ENCODE results near the gene DNAJC21. TPM values are rescaled to one million over a fixed set of nuclear protein-coding genes. Genes with fewer than 3 reads are reported as not detected.

Gene DNAJC21
- total RNA-seq, 4 donors from 2014 or later = 26.2 to 38.9 (median 30.1) TPM

DNA sequence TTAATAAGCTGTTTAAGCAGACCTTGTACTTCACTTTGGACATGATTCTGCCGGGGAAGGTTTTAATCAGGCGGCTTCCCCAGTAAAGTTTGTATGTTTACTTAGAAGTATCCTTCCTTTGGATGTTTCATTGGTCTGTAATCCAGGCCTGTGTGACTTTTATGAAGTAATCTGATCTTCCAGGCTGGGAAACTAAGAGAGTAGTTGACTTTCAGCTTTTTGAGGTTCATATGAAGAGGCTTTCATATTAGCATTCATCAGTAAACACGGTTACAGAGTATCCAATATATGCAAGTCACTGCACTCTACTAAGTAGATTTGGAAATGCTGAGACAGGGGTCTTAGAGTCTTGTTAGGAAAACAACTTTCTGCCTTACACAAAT is 1.1 kb downstream of the DNAJC21 start:
- ATAC-seq (ENCODE audit: low FRiP score) = no peak
- no peak for DNase-seq (ENCODE audit: low spot score)
- TF ChIP-seq, protein P1, sequence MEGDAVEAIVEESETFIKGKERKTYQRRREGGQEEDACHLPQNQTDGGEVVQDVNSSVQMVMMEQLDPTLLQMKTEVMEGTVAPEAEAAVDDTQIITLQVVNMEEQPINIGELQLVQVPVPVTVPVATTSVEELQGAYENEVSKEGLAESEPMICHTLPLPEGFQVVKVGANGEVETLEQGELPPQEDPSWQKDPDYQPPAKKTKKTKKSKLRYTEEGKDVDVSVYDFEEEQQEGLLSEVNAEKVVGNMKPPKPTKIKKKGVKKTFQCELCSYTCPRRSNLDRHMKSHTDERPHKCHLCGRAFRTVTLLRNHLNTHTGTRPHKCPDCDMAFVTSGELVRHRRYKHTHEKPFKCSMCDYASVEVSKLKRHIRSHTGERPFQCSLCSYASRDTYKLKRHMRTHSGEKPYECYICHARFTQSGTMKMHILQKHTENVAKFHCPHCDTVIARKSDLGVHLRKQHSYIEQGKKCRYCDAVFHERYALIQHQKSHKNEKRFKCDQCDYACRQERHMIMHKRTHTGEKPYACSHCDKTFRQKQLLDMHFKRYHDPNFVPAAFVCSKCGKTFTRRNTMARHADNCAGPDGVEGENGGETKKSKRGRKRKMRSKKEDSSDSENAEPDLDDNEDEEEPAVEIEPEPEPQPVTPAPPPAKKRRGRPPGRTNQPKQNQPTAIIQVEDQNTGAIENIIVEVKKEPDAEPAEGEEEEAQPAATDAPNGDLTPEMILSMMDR (IDR thresholded peaks at IDR 0.05) = no peak

DNA sequence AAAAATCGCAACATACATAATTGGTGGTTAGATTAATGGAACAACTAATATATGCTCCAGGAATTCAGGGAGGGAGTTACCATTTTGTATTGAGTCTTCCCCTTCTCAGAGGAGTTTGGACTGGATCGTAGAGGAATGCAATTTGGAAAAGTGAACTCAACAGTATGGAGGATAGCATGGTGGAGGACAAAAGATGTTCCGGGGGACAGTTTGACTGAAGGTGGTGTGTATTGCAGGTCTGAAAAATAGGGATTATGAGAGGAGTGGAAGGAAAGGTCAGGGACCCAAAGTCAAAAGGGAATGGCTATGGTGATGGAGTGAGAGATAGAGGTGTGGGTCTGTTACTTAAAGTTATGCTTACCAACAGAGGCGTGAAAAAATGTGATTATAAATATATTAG is 1.5 kb downstream of the DNAJC21 start:
- TF ChIP-seq, protein P1 (IDR thresholded peaks at IDR 0.05) = no peak
- DNase-seq (ENCODE audit: low spot score) = no peak
- ATAC-seq (ENCODE audit: low FRiP score) = no peak

DNA sequence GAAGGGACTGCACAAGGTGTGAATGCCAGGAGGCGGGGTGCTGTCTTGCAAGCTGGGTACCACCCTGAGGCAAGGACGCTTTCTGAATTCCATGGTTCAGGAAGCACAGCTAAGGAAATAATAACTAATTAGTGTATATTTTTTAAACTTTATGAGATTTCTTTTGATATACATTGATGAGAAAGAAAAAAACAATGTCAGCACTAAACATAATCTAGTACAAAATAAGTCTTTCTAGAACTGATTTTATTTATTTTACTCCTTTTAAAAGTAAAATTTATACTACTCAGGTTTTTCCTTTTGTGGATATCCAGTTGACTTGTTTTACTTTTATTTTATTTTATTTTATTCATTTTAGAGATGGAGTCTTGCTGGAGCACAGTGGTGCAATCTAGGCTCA is 3.6 kb downstream of the DNAJC21 start:
- TF ChIP-seq, protein P1 (IDR thresholded peaks at IDR 0.05) = no peak
- no peak for ATAC-seq (ENCODE audit: low FRiP score)
- no peak for DNase-seq (ENCODE audit: low spot score)

DNA sequence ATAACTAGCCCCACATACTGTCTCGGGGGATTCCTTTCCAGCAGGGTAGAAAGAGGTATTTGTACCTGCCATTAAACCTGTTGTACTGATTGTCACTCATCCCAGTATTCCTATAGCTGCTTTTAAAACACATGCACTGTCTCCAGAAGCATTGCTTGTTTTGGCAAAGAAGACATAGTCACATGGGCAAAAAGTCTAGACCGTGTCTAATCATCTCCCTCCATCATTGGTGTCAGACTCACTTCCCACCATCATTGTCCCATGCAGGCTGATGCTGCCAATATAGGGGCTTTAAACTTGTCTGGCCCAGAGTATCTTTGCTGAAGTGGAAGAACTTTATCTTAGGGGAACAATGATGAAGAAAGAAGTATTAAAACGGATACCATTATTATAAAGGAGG is 12.6 kb downstream of the DNAJC21 start:
- DNase-seq (ENCODE audit: low spot score) (no peak), ATAC-seq (ENCODE audit: low FRiP score) (no peak)
- TF ChIP-seq, protein P1 (IDR thresholded peaks at IDR 0.05) = no peak

DNA sequence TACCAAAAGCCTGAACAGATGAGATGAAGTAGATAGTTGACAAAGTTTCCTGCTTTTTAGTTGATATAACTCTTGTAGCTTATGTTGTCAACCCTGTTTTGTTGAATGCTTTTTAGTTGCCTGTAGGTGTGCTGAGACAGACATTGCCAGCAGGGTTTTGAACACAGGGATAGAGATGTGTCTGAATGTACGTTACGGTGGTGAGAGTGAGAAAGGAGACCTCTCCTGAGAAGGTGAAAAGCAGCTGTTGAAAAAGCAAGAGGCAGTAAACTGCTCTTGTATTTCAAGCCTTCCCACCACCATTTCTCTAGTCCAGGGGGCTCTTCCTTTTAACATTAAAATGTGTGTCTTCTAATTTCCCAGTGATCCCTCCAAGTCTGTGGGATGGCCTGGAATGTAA is 14.7 kb downstream of the DNAJC21 start:
- no peak for DNase-seq (ENCODE audit: low spot score)
- TF ChIP-seq, protein P1 (IDR thresholded peaks at IDR 0.05) = no peak
- ATAC-seq (ENCODE audit: low FRiP score) = no peak

DNA sequence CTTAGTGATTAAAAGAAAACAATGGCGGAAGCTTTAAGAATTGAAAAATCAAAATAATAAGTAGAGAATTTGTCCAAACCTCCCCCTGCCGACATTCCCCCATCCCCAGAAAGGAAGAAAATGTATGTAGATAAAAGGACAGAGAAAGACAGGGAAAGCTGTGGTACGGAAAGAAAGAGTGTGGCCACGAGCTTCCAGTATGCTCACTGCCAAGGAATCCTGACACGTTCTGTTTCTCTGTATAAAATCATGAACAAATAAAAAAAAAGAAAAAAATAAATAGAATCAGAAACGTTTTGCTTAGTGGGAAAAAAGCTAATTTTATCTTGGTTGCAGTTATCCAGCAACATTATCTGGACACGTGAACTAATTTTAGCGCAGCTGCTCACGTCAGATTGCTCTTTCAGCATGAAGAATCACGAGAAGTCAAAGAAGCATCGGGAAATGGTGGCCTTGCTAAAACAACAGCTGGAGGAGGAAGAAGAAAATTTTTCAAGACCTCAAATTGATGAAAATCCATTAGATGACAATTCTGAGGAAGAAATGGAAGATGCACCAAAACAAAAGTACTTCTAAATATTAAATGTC is 15.2 kb downstream of the DNAJC21 start:
- DNase-seq (ENCODE audit: low spot score) (no peak), ATAC-seq (ENCODE audit: low FRiP score) (no peak)

DNA sequence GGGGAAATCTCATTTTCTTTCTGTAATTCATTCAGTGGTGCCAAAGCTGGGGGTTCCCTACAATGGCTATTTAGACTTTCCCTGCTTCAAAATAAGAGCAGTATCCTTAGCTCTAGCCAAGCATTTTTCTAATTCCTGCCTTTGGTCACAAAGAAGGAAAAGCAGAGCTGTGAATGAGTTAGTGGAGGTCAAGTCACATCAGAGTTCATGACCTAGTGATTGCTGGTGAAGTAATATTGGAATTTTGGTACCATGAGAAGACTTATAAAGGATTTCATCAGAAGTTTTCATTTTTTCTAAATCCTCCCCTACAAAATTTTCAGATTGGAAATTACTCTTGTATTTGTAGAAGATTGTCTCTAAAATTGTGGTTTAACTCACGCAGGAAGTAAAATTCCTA is 28.0 kb downstream of the DNAJC21 start:
- no peak for DNase-seq (ENCODE audit: low spot score)
- TF ChIP-seq, protein P1 (IDR thresholded peaks at IDR 0.05) = no peak
- ATAC-seq (ENCODE audit: low FRiP score) = no peak

More for the DNA sequence above, 15.2 kb downstream of the DNAJC21 start:
- TF ChIP-seq, protein P1 (IDR thresholded peaks at IDR 0.05) = no peak
